Islet of Langerhans (tissue), 1 donor: ENCODE results near the gene DLK2.
"Not testable (repeated sequence)": the region's sequence is repeated elsewhere in the genome, so short reads cannot be mapped to it uniquely, and the experiment has no call there.

Experiments
- FAIRE-seq: peaks from one replicate; lab custom pipeline; 2011; peaks lifted over from hg19 to GRCh38; lab: Jason Lieb, UNC

Gene DLK2, protein sequence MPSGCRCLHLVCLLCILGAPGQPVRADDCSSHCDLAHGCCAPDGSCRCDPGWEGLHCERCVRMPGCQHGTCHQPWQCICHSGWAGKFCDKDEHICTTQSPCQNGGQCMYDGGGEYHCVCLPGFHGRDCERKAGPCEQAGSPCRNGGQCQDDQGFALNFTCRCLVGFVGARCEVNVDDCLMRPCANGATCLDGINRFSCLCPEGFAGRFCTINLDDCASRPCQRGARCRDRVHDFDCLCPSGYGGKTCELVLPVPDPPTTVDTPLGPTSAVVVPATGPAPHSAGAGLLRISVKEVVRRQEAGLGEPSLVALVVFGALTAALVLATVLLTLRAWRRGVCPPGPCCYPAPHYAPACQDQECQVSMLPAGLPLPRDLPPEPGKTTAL

GRCh38 chr6:43455531-43456428 lies at the start of gene DLK2:
TSS of gene DLK2 (minus strand) at chr6:43455548. CDS start at chr6:43454825, 723 bp downstream.
- FAIRE-seq: no peak

GRCh38 chr6:43503443-43503842 lies 48.1 kb upstream of the DLK2 start:
- no peak for FAIRE-seq

GRCh38 chr6:43502666-43503065 lies 47.3 kb upstream of the DLK2 start:
- no peak for FAIRE-seq

DNA sequence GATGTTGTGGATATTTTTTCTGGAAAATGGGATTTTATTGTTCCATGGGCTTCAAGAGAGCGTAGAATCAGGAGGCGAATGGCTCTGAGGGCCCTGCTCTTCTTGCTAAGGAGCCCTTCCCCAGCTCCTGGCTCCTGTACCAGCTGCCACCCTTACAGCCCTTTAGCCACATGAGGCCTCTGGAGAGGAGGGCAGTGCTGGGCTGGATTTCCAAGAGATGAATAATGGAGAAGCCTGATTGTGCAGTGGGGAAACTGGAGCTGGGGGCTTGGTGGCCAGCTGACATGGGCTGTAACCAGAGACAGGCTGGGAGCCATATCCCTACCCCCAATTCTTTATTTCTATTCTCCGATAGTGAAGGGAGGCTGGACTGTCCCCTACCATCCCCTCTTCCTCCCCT lies 45.6 kb upstream of the DLK2 start:
- no peak for FAIRE-seq

GRCh38 chr6:43499028-43499815 lies 43.9 kb upstream of the DLK2 start:
- no peak for FAIRE-seq

DNA sequence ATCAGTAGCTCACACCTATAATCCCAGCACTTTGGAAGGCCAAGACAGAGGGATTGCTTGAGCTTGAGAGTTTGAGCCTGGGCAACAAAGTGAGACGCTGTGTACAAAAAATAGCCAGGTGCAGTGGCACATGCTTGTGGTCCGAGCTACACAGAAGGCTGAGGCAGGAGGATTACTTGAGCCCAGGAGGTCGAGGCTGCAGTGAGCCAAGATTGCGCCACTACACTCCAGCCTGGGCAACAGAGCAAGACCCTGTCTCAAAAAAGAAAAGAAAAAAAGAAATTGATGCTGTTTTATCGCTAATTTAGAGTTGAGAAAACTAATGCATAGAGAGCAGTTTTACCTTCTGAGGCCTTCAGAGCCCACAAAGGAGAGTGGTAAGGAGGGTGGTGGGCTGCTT lies 42.9 kb upstream of the DLK2 start:
- not testable (repeated sequence) for FAIRE-seq

DNA sequence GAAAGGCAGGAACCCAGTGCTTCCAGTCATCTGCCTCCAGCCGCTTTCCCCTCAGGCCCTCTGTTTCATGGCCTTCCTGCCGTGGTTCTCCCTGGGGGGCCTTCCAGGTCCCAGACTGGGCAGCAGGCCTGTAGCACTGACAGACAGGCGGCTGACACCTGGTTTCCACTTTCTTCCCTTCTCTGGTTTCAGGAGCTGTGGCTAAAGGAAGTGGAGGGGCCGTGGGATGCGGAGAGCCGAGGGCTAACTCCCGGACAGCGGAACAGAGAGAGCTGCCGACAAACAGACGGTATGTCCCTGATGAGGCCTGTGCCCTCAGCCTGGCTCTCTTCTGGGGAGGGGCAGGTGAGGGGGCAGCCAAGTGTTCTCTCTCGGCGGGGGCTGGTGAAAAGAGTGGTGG lies 42.3 kb upstream of the DLK2 start:
- no peak for FAIRE-seq

DNA sequence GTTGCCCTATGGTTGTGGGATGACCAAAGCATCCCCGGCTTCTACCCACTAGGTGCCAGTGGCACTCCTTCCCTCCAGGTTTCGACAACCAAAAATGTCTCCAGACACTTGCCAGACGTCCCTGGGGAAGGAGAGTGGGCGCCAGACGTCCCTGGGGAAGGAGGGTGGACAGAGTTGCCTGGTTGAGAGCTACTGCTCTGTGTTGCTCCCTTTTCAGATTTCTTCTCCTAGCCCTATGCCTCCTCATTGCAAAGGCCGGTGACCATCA lies 41.7 kb upstream of the DLK2 start:
- FAIRE-seq: no peak

DNA sequence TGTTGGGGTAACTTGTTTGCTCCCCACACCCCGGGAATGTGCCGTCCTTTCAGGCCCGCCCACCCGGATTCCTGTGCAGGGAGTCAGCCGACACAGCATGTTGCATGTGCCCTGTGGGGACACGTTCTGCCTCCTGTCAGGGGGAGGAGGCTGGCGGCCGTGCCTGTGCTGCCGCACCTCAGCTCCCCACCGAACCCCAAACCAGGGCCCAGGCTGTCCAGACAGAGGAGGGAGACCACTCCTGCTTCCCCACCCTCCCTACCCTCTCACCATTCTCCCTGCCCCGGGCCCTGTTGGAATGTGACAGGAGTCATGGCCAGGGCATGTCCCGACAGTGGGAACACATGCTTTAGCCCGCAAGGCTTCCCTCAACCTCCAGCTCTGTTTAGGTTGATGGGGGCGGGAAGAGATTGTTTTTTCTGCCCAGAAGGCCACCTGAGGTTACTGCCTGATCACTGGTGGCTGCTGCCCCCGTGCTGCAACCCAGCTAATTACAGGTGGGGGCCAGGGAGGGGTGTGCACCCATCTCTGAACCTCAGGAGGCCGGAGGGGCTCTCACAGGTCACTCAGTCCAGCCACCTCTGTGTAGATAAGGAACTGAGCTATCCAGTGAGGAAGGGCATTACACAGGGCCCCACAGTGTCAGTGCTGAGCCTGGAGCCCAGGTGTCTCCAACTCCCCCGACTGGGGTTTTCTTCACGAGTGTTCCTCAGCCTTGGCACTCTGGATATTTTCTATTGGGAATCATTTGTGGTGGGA lies 41.2 kb upstream of the DLK2 start:
- FAIRE-seq: no peak

DNA sequence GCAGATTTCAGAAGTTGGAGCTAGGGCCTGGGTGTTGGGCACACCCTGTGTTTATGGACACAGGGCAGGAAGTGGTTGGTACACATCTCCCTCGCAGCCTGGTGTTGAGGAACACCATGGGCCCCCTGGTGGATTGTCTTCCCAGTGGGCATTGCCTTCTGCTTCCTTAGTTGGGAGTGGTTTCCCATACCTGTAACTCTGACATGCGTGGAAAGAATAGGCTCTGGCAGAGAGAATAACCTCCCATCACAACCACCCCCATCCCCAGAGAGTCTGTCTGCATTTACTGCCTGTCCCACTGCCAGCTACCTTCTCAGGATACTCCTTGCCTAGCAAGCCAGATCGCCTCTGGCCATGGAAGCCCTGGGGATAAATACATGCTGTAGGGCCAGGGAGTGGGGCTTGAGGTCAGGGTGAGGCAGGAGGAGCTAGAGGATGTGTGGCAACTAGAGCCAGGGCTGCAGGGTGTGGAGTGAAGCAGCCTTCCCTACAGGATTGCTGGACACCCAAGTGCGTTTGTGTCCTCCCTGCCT lies 40.1 kb upstream of the DLK2 start:
- no peak for FAIRE-seq

GRCh38 chr6:43494766-43495165 lies 39.4 kb upstream of the DLK2 start:
- no peak for FAIRE-seq

DNA sequence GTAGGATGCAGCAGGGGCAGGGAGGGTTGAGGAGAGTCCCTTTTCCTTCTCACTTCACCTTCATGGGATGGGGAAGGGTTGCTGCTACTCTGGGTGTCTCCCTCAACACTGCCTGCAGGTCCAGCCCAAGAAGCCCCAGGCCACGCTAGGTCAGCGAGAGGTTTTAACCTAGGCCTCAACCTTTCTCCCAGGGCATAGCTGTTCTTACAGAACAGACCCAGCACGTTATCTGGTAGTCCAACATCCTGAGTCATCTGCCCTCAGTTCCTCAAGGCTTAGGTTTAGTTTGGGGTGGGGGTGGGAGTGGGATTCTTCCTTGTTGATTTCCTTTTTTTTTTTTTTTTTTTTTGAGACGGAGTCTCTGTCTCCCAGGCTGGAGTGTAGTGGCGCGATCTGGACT lies 39.0 kb upstream of the DLK2 start:
- FAIRE-seq: no peak

GRCh38 chr6:43493833-43494232 lies 38.5 kb upstream of the DLK2 start:
- FAIRE-seq: no peak

GRCh38 chr6:43493230-43493629 lies 37.9 kb upstream of the DLK2 start:
- no peak for FAIRE-seq

- no peak for FAIRE-seq
These were observed 37.3 kb upstream of the DLK2 start for GRCh38 chr6:43492673-43493072.

DNA sequence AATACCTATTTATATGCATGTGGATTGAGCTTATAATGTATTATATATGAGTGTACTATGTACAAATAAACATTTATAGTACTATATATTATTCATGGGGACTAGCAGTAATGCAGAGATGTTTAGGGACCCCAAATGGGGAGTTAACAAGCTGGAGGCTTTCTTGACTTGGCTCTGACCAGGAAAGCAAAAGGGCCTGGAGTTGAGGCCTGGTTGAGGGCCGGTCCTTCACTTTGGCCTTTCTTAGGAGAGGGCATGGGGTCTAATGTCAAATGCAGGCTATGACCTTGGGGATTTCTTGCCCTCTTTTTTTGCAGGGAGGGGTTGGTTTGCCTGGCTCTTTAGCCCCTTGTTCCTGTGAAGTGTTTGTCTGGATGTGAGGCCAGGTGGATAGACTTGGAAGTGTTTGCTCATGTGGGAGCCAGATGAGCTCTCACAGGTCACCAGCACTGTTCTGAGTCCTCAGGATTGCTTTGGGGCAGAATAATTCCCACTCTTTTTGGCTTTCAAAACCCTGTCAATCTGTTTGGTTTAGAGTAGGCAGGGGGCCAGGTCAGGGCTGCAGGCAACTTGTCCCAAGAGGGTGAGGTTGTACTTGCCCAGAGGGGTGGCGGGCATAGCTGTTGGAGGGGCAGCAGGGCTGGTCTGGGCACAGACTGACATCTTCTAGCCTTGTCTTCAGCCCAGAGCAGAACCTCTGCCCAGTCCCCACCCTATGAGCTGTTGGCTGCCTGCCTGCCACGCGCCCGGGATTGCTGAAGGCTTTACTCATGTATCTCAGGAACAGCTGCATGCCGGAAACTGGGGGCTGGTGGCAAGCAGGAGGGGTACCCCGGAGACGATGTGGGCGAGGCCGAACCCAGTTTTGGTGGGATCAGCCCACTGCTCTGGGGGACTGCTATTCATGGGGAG lies 36.7 kb upstream of the DLK2 start:
- no peak for FAIRE-seq

- FAIRE-seq: no peak
These were observed 35.2 kb upstream of the DLK2 start for GRCh38 chr6:43490523-43490939.

DNA sequence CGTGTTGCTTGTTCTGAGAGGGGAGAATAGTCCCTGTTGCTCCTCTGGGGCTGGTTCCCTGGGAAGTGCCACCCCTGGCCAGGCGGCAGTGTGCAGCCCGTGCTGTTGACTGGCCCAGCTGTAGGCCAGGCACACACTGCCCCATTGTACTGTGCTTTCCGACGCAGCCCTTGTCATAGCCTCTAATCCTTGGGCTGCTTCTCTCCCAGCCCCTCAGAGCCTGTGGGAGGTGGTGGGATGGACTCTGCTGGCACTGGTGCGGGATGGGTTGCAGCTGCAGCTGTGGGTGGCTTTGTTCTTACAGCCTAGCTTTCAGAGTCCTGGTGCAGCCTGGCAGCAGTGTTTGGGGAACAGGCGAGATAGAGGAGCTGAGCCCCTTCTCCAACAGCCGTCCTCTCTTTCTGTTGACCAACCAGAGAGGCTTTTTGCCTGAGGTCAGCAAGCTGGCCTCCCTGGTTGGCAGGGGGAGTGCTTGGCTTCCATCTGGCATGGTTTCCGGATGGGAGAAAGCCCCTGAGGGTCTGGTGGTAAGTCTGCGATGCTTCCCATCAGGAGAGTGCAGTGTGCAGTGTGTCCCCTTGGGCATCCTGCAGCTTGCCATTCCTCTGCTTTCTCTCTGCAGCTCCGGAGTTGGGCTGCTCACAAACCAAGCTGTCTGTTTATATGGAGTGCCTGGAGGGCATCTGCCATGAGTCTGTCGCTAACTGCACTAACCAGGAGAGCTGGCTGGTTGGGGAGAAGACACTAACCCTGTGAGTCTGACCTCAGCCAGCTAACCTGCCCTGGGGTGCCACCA lies 34.1 kb upstream of the DLK2 start:
- no peak for FAIRE-seq

DNA sequence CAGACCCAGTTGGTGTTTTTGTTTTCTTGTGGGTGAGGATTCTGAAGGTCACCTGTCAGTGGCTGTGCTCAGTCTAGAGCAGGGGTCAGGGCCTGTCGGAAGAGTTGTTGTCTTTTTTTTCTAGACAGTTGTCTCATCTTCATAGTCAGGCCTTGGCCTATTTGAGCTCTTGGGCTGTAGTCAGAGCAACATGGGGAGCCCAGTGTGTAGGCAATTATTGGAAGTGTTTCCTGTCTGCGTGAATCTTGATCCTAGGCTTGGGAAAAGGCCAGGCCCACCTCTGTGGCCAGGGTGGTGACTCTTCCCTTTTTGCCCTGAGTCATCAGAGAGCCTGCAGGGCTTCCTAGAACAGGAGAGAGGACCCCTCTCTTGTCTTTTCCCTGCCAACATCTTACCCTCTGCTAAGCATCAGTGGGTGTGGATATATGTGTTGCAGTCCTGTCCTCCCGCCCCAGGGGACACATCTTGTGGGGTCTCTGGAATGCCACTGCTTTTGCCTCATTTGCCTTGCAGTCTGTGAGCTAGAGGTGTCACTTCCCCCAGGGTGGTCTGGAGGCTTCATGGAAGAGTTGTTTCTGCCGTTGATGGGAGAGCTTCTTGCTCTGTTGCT lies 33.4 kb upstream of the DLK2 start:
- FAIRE-seq: no peak
